HG02885 (cell line): ENCODE results near the gene EN1.

Experiments
- ATAC-seq: cut with Tn5 transposase; IDR thresholded peaks from one replicate; pipeline ENCODE4 v1.9.1; 2021; ENCODE audit warnings: mild to moderate bottlenecking; ENCODE audit not compliant: unreplicated experiment, poor library complexity

Gene EN1

DNA sequence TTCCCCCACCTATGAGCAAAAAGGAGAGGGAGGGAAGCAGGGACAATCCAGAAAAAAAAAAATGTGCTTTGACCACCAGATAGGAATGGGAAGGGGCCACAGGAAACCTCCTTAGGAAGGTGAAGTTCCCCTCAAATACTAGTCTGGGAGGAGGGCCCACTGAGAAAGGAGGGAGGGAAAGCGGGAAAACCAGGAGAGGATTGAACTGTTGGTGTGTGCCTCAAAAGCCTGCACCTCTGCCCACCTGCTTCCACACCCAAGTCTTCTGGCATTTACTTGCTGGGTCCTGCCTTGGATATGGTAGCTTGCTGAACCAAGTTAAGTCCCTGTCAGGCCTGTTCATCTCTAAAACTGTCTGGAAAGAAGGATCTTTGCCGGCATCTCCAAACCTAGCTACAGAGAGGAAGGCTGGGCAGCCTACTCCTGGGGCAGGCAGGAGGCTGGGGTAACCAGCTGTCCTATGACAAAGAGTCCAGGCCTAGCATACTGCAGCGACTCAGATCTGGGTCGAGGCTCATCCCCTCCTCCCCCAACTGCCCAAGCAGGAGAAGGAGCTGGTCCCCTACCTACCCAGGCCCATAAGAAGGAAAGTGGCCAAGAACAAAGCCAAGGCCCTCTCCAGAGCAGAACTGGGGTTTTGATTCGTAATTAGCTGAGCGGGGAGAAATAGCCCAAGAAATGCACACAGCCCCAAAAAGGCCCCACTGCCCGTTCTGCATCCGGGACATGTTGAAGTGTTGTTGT is 3.0 kb downstream of the EN1 start:
- ATAC-seq = no peak

DNA sequence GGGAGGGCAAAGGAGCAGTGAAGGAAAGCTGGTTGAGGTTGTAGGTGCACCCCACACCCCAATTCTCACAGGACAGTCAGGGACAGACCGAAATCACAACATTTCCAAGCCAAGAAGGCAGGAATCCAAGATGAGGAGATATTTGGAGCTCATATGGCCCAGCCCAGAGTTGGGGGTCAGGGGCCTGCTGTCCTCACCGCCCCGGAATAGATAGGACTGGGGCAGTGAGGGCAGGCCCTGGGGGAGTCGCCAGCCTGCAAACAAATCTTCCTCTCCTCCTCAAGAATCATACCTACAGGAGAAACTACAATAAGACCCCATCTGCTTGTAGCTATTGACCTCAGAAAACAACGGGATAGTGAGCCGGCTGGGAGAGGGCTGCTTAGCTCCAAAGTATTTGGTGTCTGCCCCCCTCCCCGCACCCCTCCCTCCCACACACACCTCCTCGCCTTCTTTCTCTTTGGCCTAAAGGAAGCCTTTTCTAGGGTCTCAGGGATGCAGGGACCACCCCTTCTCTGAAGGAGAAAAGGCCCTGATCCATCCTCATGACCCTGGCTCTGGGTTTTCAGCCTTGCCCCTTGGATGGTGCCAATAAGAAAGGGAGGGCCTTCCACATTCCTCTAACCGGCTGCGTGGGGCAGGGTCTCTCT is 3.8 kb downstream of the EN1 start:
- no peak for ATAC-seq

DNA sequence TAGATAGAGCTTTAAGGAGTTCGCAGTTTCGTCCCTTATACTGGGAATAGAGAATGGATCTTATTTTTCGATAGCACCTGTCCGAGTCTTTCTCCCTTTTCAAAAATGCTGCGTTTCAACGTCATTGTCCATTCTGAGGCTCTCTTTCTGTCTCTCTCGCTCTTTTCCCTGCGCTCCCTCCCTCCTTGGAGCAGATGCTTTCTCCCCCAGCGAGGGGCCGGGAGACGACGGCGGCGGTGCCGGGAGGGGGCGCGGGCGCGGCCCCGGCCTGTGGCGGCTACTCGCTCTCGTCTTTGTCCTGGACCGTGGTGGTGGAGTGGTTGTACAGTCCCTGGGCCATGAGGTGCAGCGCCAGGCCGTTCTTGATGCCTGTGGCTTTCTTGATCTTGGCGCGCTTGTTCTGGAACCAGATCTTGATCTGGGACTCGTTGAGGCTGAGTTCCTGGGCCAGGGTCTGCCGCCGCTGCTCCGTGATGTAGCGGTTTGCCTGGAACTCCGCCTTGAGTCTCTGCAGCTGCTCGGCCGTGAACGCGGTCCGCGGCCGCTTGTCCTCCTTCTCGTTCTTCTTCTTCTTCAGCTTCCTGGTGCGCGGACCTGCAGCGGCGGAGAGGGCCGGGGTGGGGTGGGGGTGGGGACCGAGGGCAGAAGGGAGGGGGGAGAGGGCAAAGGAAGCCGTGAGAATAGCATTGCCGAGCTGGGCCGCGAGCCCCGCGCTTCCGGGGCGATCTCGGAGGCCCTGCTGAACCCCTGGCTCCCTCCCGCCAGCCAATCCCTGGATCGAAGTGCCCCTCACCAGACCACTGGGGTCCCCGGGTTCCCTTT is 4.6 kb downstream of the EN1 start:
- ATAC-seq = no peak

DNA sequence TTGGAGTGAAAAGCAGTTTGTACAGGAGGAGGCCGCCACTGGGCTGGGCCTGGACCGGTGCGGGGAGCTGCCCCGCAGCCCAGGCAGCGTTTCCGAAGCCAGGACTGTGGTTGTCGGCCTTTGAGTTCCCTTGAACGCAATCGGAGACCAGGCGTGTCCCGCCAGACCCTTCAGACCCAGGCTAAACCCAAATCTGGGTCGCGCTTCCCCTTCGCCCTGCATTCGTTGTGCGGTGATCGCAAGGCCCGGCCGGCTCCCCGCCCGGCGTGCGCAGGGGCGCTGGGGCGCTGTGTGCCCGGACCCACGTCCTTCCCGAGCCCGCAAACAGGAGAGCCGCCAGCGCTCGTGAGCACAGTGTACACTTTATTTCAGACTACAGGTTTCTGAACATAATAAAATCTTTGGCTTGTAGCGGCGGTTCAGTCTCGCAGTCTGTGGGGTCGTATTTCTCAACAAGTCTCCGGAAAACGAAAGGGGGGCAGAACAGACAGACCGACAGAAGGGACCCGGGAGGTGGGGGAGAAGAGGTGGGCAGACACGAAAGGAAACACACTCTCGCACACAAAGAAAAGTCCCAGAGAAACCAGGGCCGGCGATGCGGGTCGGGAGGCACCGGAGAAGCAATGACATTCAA is 5.5 kb downstream of the EN1 start:
- no peak for ATAC-seq

DNA sequence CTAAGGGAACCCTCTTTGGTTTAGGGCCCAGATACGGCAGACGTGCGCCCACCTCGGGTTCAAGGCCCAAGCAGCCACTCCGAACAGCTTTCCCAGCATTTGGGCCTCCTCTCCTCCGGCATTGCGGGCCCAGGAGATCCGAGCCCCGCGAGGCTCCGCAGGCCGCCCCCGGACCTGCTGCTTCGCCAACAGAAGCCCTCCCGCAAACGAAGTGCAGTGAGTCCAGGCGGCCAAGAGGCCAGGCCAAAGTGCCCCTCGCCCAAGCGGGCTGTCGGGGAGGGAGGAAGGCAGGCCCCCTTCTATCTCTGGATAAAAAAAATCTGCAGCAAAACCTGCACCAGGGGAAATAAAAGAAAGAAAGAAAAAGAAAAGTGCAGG is 6.0 kb downstream of the EN1 start:
- ATAC-seq = no peak

DNA sequence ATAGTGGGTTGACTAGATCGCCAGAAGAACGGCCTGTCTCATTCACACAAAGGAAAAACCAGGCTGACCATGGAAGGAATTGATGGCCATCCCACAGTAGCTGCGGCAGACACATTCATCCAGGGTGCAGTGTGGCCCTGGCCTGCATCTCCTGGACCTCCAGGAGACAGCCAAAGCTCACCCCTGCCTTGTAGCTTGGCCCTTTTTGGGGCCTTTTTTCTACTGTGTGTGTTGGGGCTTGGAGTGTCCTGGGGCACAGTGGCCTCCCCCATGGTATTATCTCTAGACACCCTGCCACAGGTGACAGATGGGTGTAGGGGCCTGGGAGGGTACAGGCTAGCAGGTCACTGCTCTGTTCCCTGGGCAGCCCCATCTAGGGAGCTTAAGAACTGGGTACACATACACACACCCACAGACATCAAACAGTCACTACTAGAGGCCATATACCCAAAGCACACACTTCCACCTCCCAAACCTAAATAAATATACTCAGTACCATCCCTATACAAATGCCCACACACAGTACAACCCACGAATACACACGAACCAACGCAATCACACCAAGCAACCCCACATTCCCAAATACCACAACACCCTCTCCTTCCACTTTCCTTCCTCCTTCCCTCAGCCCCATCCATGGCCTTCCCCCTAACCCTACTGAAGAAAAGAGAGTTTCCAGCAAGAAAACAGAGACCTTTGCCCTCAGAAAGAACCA is 8.6 kb downstream of the EN1 start:
- no peak for ATAC-seq

DNA sequence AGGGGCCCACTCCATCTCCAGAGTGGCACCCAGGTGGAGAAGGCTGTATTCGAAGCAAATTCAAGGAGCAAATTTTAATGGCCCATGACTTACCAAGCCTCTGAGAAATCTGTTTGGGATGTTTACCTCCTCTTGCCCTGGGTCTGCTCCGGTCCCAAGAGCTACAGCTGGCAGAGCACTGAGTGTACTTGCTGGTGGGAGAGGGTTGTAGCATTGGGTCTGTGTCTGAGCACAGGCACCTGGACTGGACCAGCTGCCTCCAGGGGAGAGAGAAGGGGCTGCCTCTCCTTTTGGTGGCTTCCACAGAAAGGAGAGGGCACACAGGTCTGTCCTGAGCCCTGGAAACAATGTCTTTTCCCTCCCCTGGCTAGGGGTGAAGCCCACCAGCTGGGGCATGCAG is 9.8 kb downstream of the EN1 start:
- ATAC-seq = no peak

DNA sequence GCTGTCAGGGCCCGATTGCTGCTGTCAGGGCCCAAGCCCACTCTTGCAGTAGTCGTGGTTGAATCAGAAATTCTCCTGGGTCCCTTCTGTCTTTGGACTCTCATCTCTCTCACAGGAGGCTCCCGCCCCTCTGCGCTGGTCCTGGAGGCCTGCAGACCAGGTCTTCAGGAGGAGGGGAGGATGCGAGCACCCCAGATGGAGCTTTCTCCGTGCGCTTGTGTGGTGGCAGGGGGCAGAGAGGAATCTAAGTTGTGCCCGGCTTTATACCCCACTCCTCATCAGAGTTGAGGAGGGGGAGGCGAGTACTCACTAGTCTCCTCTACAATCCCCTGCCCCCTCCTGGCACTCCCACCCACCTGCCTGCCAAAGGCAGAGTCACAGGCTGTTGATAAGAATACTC is 10.4 kb downstream of the EN1 start:
- no peak for ATAC-seq

DNA sequence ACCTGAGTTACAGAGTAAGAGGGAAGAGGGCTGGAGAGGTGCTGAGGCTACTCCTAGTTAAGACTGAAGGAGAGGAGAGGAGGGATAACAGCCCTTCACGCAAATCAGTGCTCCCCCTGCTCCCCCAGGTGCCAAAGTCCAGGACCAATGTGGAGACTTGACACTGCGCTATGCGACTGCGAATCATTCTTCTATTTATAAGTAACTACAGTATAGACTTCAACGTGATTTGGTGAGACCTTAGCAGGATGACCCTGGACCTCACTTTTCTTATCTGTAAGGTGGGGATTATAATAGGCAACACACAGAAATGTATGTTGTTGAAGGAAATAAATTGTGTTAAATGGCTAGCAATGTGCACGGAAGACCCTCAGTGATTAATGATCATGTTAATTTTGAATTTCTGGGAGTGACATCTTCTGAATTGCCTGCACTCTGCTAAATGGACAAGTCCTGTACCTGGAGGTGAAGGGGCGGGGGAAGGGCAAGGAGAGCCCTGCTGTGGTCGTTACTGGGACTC is 11.0 kb downstream of the EN1 start:
- ATAC-seq = no peak

DNA sequence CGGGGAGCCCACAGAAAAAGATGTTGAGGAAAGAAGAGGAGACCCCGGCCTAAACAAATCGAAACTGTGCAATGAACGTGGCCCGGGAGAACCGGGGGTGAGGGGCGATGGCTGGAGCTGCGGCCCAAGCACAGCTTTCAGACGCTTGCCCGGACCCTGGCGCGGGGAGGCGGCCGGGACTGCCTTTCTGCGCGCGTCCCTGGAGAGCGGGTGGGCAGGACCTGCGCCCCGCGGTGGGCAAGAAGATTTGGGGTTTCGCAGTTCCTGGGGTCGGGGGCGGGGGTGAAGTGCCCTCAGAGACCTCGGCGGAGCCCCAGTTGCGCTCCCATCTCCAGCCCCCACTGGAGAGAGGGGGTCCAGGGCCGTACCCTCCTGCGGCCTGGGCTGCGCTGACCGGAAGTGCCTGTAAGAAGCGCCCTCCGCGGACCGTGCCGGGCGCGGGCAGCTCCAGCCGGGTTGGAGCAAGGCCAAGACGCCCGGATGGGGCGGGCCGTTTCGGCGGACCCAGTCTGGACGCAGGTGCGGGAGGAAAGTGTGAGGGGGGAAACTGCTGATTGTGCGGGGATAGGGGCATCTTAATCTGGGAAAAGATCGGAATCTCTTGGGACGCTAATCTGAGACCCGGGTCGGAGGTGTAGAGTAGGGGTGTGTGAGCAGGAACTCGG is 11.6 kb downstream of the EN1 start:
- no peak for ATAC-seq

DNA sequence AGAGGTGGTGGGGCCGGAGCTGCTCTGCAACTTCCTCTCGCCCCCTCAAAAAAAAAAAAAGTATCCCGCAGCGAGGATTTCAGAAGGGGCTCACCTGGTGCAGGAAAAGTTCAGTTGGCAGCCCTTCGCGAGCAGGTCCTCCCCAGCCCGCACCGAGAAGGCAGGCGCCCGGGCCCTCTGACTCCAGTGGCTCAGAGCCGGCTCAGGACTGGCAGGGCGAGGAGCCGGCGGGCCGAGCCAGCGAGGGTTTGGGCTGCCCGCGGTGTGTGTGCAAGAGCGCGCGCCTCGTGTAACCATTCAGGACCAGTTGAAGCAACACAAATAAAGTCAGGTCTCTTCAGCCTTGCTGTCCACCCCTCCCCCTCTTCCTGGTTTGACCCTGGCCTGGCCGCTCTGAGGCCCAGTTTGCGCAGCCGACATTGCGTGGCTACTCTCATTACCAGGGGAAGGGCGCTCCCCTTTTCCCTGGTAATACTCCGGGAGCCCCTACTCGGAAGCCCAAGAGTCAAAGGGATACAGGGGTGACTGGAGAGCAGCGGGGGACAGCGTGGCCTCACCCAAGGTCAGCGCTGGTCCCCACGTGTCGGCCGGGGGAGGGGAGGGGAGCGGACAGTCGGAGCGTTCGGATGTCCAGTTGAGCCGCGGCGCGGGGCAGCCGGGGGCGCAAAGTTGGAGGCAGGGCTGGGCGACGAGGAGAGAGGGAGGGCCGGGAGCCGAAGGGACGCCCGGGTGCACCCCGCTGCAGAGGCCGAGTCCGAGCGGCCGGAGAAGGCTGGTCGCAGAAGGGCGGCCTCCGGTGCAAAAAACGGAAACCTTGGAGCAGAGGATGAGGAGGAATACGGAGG is 12.3 kb downstream of the EN1 start:
- ATAC-seq = no peak

DNA sequence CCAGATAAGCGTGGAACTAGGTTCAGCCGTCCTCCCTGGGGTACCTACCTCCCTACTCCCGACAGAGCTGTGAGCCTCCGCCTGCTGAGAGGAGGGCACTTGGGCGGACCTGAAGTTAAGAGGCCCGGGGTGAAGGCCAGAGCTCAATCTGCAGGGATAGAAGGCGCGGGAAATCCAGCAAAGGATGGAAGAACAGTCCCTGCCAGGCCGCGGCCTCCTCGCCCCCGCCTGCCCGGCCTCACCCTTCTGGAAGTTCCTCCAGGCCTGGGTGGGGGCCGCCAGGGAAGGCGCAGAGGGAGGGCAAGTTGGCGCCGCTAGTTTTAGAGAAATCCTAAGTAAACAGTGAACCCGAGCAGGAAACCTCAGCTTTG is 13.0 kb downstream of the EN1 start:
- ATAC-seq = no peak

DNA sequence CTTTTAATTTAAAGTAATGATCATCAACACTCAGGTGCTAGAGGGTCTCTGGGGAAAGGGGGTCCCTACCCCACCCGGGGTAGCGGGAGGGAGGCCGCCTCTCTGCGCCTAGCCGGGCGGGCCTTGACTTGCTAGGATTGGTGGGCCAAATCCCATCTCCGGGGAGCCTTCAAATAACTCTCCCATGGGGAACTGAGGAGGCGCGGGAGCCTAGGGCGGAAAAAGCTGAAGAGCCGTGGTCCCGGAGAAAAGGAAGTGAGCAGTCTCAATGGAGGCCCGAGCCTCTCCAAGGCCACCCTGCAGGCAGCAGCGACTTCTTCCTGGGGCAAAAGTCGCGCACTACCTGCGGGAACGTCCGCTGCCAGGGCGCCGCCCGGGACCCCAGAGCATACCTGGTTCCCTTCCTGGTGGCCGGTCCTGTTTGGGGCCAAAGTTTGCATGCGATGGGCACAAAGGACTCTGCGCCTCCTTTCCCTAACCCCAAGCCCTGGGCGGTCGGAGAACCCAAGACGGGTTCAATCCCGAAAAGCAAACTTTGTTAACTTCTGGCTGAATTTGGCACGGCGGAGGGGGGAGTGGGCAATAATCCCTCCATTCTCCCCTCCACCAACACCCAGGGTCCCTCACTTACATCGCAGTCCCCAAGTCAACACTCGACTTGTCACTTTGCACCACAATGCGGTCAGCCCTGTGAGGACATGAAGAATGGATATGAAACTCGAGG is 13.6 kb downstream of the EN1 start:
- ATAC-seq = no peak

DNA sequence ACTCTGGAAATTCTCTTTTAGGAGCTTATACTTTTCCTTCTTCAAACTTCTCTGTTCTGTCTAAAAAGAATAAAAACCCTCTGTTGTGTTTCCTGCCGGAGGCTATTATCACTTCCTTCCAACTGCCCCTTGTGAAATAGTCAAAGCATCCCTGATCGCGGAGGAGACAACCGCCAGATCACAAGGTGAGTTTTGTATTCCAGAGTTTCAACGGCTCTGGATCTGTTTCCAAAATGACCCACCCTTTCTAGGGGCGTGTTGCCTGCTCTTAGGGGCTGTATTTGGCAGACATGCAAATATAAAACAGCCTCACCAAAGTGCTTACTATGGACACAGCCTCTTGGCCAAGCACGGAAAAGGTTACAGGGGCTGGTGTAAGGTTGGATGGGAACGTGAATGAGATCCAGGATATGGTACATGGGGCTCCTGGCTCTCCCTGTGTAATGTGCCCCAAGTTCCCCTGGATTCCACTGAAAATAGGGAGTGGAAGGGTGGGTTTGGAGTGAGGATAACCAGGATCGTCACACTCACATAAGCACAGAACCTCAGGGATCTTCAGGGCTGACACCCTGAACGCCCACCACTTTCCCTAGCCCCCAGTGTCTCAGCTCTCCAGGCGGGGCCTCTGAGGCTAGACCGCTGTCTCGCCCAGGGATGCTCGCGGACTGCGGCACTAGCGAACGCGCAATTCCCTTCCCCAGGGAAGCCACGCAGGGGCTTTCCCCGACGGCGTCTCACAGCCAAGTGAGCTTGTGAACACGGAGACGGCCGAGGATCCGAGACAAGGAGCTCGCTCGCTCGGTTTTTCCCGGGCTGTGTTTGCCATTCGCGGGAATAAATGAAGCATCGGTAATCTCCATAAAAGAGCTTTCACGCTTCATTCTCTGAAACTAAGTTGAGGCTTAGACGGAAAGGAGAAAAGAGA is 14.4 kb downstream of the EN1 start:
- ATAC-seq = no peak

DNA sequence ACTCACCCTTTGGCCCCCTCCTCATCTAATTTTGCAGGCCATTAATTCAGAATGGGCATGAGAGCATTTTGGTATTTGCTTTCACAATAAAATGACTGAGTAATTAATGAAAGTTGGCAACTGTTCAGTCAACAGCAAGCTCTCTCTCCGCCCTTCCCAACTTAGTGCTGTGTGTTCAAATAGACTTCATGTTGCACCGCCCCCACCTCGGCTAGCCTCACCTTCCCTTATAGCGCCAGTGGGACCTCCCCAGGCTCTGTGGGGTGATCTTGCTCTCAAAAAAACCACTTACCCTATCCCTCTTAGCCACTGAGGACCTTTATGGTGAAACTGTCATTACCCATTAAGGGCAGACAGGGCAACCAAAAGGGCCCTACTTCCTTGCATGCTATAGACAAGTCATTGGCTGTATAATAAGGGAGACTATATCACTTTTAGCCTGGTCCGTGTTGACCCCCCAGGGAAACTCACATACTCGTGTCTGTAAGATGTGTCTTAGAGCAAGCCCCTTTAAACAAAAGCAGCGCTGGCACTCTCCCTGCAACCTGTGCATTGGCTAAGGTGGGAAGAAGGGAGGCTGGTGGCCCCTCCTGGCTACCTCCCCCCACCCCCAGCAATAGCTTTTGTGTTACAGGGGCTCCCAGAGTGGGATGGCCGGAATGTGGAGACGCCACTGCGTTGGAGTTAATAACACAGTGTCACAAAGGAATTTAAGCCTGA is 15.2 kb downstream of the EN1 start:
- ATAC-seq = no peak

DNA sequence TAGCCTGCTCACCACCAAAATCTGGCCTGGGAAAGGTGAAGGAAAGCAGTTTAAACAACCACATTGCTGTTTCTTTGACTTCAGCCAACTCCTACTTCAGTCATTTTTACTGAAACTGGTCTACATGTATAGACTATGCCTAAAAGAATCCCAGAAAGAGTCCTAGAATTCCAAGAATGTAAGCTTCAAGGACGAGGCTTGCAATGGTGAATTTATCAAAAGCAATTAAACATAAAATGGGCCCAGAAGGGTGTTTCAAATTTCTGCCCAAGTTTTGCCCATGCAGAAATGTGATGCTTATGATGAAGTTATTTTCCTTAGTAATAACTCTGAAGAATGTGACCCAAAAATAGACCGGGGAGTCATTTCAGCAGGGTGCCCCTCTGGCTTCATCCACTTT is 16.6 kb downstream of the EN1 start:
- no peak for ATAC-seq
